ENCODE data around the gene ABHD15.

ABHD15 gene

DNA sequence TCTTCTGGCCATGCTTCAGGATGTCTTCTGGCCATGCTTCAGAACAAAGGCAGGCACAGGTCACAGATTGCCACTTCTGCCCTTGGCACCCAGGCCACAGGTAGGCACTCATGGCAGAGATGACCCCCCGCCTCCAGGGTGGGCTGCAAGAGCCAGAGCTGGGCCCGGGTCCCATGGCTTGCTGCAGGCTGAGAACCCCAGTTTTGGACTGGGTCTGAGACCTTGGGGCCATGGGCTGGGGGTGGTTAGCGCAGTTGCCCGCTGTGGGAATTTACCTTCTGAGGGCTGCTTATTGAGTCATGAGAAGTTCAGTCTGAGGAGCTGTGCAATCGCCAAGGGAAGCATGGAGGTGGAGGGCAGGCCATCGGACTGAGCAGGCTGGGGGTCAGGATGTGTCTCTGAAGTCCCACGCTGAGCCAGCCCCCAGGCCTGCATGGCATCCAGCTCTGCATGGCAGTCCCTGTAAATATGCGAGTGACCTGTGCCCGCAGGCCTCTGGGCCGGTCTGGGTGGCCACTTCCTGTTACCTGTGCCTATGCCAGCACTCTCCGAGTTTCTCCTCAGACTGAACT lies 27.8 kb upstream of the ABHD15 start:
- DNase-seq, result no peak

GRCh38 chr17:29593591-29594518 lies 27.0 kb upstream of the ABHD15 start:
- DNase-seq, result no peak

DNA sequence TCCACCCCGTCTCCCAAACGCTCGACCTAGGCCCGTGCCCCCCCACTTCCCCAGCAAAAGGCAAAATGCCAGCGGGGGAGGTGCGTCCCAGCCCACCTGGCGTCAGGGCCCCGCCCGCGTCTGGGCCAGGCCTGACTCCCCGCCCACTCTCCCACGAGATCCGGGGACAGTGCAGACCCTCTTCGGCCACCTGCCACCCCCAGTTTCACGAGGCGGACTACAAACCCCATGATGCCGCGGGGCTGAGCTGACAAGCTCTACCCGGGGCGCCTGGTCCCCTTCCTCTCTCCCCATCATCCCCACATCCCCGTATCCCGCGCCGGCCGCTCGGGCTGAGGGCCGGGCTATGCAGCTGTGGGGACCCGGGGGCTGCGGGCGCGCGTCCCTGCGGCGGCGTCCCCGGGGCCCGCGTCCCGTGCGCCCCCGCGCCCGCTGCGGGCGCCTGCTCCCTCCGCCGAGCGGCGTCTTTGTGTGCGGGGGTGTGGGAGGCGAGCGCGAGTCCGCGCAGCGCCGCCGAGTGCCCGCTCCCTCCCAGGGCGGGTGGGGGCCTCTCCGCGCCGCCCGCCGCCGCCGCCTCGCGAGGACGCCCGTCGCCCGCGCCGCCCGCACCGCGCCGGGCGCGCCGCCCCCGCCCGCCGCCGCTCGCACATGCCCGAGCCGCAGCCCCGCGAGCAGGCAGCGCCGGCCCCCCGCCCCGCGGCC lies 26.2 kb upstream of the ABHD15 start, which contains the start of gene ANKRD13B:
ANKRD13B (plus strand) TSS at position 283 of the 702 bp plus-strand sequence. CDS start 490 bp downstream, outside the sequence.
- DNase-seq, result no peak

DNA sequence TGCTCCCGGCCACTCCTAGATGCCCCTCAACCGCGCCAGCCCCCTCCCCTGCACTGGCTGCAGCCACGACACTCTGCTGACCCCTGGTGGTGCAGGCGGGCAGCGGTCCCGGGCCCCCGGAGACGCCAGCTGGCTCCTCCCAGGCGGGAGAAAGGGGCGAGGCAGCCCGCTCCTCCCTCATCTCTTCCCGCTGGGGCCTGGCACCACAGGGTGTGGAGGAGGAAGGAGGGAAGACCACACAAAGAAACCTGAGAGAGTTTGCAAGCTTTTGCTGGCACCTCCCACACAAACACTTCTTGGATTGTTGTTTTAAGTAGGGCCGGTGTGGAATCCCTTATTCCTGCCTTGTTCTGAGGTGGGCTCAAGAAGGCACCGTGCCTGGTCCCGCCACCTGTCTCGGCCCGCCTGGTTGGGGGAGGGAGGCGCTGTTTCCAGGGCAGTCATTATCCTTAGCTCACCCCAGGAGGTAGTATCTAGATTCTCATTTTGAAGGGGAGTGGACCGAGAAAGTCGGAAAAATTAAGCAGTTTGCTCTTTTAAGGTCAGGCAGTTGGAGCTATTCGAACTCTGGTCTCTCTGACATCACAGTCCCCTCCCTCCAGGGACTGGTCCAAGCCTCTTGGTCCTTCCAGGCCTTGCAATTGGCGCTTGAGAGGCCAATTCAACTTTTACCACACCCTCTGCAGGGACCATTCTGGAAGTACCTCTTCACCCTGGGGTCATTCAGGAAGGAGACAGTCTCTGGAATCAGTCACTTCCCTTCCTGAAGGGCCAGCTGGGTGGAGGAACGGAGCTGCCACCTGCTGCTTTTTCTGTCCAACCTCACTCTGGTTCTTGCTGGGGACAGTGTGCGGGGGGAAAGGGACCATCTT lies 25.1 kb upstream of the ABHD15 start:
- no peak for DNase-seq

DNA sequence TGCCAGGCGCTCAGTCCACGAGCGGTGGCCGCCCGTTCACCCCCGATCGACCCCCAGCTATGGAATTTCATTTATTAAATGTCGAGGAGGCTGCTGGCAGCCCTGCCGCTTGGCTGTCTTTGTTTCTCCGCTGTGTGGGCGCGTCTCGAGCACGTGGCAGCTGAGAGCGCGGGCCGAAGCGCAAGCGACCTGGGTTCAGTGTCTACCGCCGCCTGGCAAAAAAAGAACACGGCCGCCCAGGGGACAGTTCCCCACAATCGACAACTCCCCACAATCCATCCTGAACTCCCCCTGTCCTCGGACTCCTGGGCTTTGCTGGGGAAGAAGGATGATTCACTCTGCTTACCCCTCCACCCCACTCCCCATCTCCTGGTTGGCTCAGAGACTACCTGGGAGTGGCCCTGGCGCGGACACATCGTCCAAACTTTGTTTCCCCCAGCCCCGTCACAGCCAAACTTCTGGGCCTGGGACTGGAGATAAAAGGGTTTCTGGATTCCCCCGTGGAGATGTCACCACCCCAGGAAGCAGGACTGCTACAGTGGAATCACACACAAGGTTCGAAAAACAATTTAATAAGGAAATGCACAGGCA lies 24.4 kb upstream of the ABHD15 start:
- no peak for DNase-seq

GRCh38 chr17:29590411-29591145 lies 23.7 kb upstream of the ABHD15 start:
- no peak for DNase-seq

GRCh38 chr17:29589524-29590410 lies 22.9 kb upstream of the ABHD15 start, which contains the start of gene GIT1:
Gene GIT1 (minus strand): TSS chr17:29589648. CDS start chr17:29589378, 270 bp downstream.
- no peak for DNase-seq

- no peak for DNase-seq
Measured at GRCh38 chr17:29588562-29589411, 21.9 kb upstream of the ABHD15 start.

GRCh38 chr17:29588017-29588561 lies 21.3 kb upstream of the ABHD15 start:
- DNase-seq, result no peak

DNA sequence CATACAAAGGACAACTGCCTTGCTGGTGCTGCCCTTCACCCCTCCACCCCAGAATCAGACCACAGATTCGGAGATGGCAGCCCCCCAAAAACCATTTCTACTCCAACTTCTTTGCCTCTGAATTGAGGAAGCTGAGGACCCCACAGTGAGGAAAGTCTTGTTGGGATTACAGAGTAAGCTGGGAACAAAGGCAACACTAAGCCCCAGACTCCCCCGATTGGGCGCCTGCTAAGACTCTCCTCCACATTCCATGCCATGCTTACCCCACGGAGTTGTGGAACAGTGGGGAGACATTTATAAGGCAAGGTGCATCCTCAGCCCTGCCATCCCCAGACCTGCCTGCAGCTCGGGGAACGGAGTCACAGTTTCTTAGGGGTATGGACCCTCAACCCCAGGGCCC lies 20.8 kb upstream of the ABHD15 start:
- DNase-seq, result no peak

GRCh38 chr17:29586676-29587469 lies 20.0 kb upstream of the ABHD15 start:
- no peak for DNase-seq

GRCh38 chr17:29585080-29585751 lies 18.4 kb upstream of the ABHD15 start:
- no peak for DNase-seq

DNA sequence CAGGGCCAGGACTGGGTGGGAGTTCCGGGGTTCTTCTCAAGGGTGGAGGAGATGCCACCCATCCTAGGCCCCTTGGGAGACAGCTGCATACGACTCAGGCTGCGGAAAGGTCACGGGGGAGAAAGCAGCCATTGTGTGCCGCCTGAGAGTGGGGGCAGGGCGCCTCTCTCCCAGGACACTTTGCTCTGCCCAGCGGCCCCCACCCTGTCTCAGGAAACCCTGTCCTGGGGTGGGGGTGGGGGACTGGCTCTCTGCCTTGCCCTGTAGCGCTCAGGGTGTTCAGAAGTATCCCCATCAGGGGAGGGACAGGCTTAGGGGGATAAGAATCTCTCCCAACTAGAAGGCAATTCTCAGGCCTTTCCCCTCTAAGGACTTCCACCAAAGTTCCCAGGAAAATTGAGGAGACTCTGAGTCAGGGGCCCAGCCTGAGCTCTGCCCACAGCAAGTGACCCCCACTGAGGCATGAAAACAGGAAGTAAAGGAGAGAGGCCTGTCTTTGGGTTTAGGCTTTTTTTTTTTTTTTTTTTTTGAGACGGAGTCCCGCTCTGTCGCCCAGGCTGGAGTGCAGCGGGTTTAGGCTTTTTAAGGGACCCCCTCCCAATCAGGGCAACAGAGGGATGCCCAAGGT lies 17.7 kb upstream of the ABHD15 start:
- no peak for DNase-seq

GRCh38 chr17:29583324-29584248 lies 16.7 kb upstream of the ABHD15 start:
- DNase-seq, result no peak

GRCh38 chr17:29582772-29583171 lies 15.9 kb upstream of the ABHD15 start:
- DNase-seq, result no peak

GRCh38 chr17:29582254-29582765 lies 15.5 kb upstream of the ABHD15 start:
- DNase-seq, result no peak

All from SIG-M5 (cell line).